ENCODE results near the gene FOSB. TPM values are rescaled to one million over a fixed set of nuclear protein-coding genes. Genes with fewer than 3 reads are reported as not detected.

Gene FOSB
- total and polyA plus RNA-seq, 9 of the 15 experiments (the other 6 are each of a cell fraction or from before 2014, with no cell fraction given) = 0.11 to 2.7 (median 0.73) TPM

GRCh38 chr19:45501730-45502014, 33.9 kb downstream of the FOSB start (continued):
- no peak for TF ChIP-seq ZNF318 (IDR thresholded peaks at IDR 0.05; ENCODE audit: borderline replicate concordance in 1 of 2, low read depth in 1 of 2)
- no peak for TF ChIP-seq HNRNPK (IDR thresholded peaks at IDR 0.05; ENCODE audit: low read depth, low read length, poor library complexity, severe bottlenecking)
- TF ChIP-seq POU5F1 (IDR thresholded peaks at IDR 0.05; ENCODE audit: borderline replicate concordance, low read depth, low read length, partially characterized antibody) = no peak
- no peak for TF ChIP-seq TRIM25 (IDR thresholded peaks at IDR 0.05; ENCODE audit: borderline replicate concordance)
- TF ChIP-seq SMAD4 (CRISPR knock-in tag; conservative IDR thresholded peaks at IDR 0.05) = 0 out of 2 replicates have a peak, but pooled peaks have one; percentile 17
- TF ChIP-seq E2F4 (CRISPR knock-in tag; IDR thresholded peaks at IDR 0.05; ENCODE audit: low read depth) = no peak
- no peak for TF ChIP-seq DNMT1 (IDR thresholded peaks at IDR 0.05)
- no peak for TF ChIP-seq CREB3L1 (IDR thresholded peaks at IDR 0.05; ENCODE audit: borderline replicate concordance, low read depth)
- no peak for TF ChIP-seq NR2C1 (IDR thresholded peaks at IDR 0.05)
- TF ChIP-seq NR2C1 (tag; IDR thresholded peaks at IDR 0.05) = no peak
- no peak for TF ChIP-seq ATF6 (CRISPR knock-in tag; IDR thresholded peaks at IDR 0.05)
